ENCODE measurements around the gene BCOR. TPM values are rescaled to one million over a fixed set of nuclear protein-coding genes. Genes with fewer than 3 reads are reported as not detected.

The BCOR gene
- total and polyA plus RNA-seq, 2 of the 4 experiments (the other 2 are of a cell fraction) = 7.5 to 9.0 TPM

- intact Hi-C loops (cut with micrococcal nuclease) (no loop called here), dilution Hi-C loops (cut with HindIII; ENCODE audit: low sequenced_read_pairs, unreplicated experiment) (no loop called here), in situ Hi-C loops (cut with MboI; ENCODE audit: low sequenced_read_pairs) (no loop called here)
- Histone ChIP-seq H3K4ac (ENCODE audit: low read depth, low read length) (no peak overlapping the region), H3K56ac (ENCODE audit: extremely low read depth, insufficient read depth, low read length) (no peak overlapping the region), H2BK5ac (ENCODE audit: low read depth, low read length, poor library complexity, severe bottlenecking) (no peak overlapping the region), H2BK120ac (ENCODE audit: low read depth, low read length) (no peak overlapping the region), H4K20me1 (ENCODE audit: insufficient read depth, low read length) (no peaks in the 10 kb centered on the region), H2BK15ac (ENCODE audit: low read depth, low read length) (no peak overlapping the region), H3K4me1 (ENCODE audit: control insufficient read depth, insufficient read depth, low read length) (no peaks in the 10 kb centered on the region), H4K91ac (ENCODE audit: insufficient read depth, low read depth, low read length) (no peak overlapping the region), H4K5ac (ENCODE audit: low read depth, low read length) (no peak overlapping the region), H3K4me2 (ENCODE audit: low read depth, low read length) (no peak overlapping the region), H2BK20ac (ENCODE audit: low read depth, low read length) (no peak overlapping the region), H3K9me3 (ENCODE audit: control insufficient read depth, insufficient read depth, low read length) (peaks cover 2% of the 10 kb centered on the region; the same call in 1 of the 2 replicates), H3K23ac (ENCODE audit: low read depth, low read length) (no peak overlapping the region), H3K79me1 (ENCODE audit: low read depth in 1 of 2, low read length in 2 of 2) (no peaks in the 10 kb centered on the region), H3K18ac (ENCODE audit: low read depth, low read length) (no peak overlapping the region), H4K8ac (ENCODE audit: low read depth in 2 of 2, low read length in 2 of 2) (peak overlapping the region in 1 of 2 experiments; percentile 37; a peak in 2 of 4 replicates), H2AFZ (replicated peaks; ENCODE audit: low read length, poor library complexity) (no peak overlapping the region), H3K27ac (ENCODE audit: insufficient read depth, low read length) (no peak overlapping the region), H2AK9ac (replicated peaks; ENCODE audit: low read depth, low read length, poor library complexity) (no peak overlapping the region), H3K27me3 (ENCODE audit: control insufficient read depth, insufficient read depth, low read length) (no peaks in the 10 kb centered on the region), H3K14ac (replicated peaks; ENCODE audit: low read depth, low read length) (no peak overlapping the region), H3K9ac (ENCODE audit: low read depth, low read length) (no peak overlapping the region), H2AK5ac (ENCODE audit: low read depth, low read length) (no peak overlapping the region), H3K36me3 (ENCODE audit: control insufficient read depth, insufficient read depth, low read length) (no peaks in the 10 kb centered on the region), H3K4me3 (ENCODE audit: insufficient read depth, low read depth, low read length) (no peak overlapping the region), H3K9me1 (ENCODE audit: insufficient read depth, low read length) (no peaks in the 10 kb centered on the region)
- 46% methylated on average over 2 of the region's 4 CpGs; no CpG with 5 or more reads in 1 of the 2 experiments for WGBS, 2 experiments (ENCODE audit: extremely low coverage in 2 of 2, insufficient read length in 1 of 2)
- no TSS peak for BruUV-seq (replicated peaks)
- ChIA-PET CTCF (no interaction called here), POLR2A (ENCODE audit: unreplicated experiment) (no interaction called here)
- no peak for TF ChIP-seq CEBPB (IDR thresholded peaks at IDR 0.05; ENCODE audit: low read depth, low read length)
- TF ChIP-seq USF2 (IDR thresholded peaks at IDR 0.05; ENCODE audit: low read depth, low read length) = no peak
- TF ChIP-seq CHD1 (IDR thresholded peaks at IDR 0.05; ENCODE audit: low read depth, low read length) = no peak
- no peak for ATAC-seq (ENCODE audit: low read depth)
- no peak for DNase-seq
These were observed 56.9 kb downstream of the BCOR start for GRCh38 chrX:40040686-40041461.
